K562 (cell line): ENCODE results near the gene PI4KA. TPM values are rescaled to one million over a fixed set of nuclear protein-coding genes. Genes with fewer than 3 reads are reported as not detected.

ENCODE experiments used
- CGGBP1 ChIP-seq: fragments of 250-450 bp; sonication (Bioruptor Pico); IDR thresholded peaks from 2 replicates; pipeline ENCODE4 v1.9.0; 2021; ENCODE audit warnings: mild to moderate bottlenecking
- CREM ChIP-seq: IDR thresholded peaks from 2 replicates; pipeline ENCODE4 v1.6.1; 2014; ENCODE audit warnings: antibody characterized with exemption, low read depth
- DACH1 ChIP-seq: fragments of 450-650 bp; IDR thresholded peaks from 2 replicates; pipeline ENCODE4 v1.6.1; 2018; ENCODE audit not compliant: partially characterized antibody
- FOSL1 ChIP-seq: fragments of 200-800 bp; sonication (Bioruptor generic); conservative IDR thresholded peaks from 2 replicates; pipeline ENCODE4 v1.6.1; 2016; ENCODE audit warnings: missing genetic modification characterization, missing compliant biosample characterization
- GABPB2 ChIP-seq: fragments of 250-450 bp; sonication (Bioruptor Pico); conservative IDR thresholded peaks from 2 replicates; pipeline ENCODE4 v1.5.1; 2021; ENCODE audit warnings: mild to moderate bottlenecking
- HMGXB4 ChIP-seq: sonication (generic); formaldehyde crosslinking; IDR thresholded peaks from 2 replicates; pipeline ENCODE4 v1.8.1; 2023; ENCODE audit warnings: mild to moderate bottlenecking, missing genetic modification reagents
- HSF4 ChIP-seq: fragments of 250-450 bp; sonication (Bioruptor Pico); IDR thresholded peaks from 2 replicates; pipeline ENCODE4 v2.1.2; 2022; ENCODE audit warnings: mild to moderate bottlenecking, moderate library complexity, borderline replicate concordance
- IFI16 ChIP-seq: fragments of 250-450 bp; sonication (Bioruptor Pico); IDR thresholded peaks from 2 replicates; pipeline ENCODE4 v2.1.2; 2022; ENCODE audit warnings: mild to moderate bottlenecking, inconsistent platforms
- KAT8 ChIP-seq: fragments of 450-650 bp; IDR thresholded peaks from 2 replicates; pipeline ENCODE4 v1.6.1; 2016; ENCODE audit warnings: low read depth, mild to moderate bottlenecking
- MTA2 ChIP-seq: fragments of 450-650 bp; IDR thresholded peaks from 2 replicates; pipeline ENCODE4 v1.6.1; 2016; ENCODE audit warnings: low read depth
- MTA3 ChIP-seq: fragments of 450-650 bp; formaldehyde crosslinking; IDR thresholded peaks from 2 replicates; pipeline ENCODE4 v1.6.1; 2017; ENCODE audit warnings: mild to moderate bottlenecking, borderline replicate concordance
- NFXL1 ChIP-seq: fragments of 450-650 bp; formaldehyde crosslinking; IDR thresholded peaks from 2 replicates; pipeline ENCODE4 v1.4.0; 2021; ENCODE audit warnings: mild to moderate bottlenecking
- RAD51 ChIP-seq: fragments of 450-650 bp; IDR thresholded peaks from 2 replicates; pipeline ENCODE4 v1.7.1; 2016; ENCODE audit warnings: low read depth, mild to moderate bottlenecking, borderline replicate concordance
- REST ChIP-seq, 2 experiments: fragments of 450-650 bp; formaldehyde crosslinking in 1 of 2; IDR thresholded peaks; 2 replicates each; pipeline versions ENCODE4 v1.4.0 to v1.6.1; 2014 to 2020; ENCODE audit warnings: mild to moderate bottlenecking in 2 of 2, borderline replicate concordance in 1 of 2, low read depth in 1 of 2
- SNIP1 ChIP-seq: fragments of 450-650 bp; IDR thresholded peaks from 2 replicates; pipeline ENCODE4 v1.7.1; 2017; ENCODE audit warnings: low read depth, mild to moderate bottlenecking
- STAG1 ChIP-seq: sonication (generic); formaldehyde crosslinking; IDR thresholded peaks from 2 replicates; pipeline ENCODE4 v1.5.0; 2020; ENCODE audit warnings: missing genetic modification reagents, borderline replicate concordance
- ZNF174 ChIP-seq: fragments of 250-450 bp; sonication (Bioruptor Pico); IDR thresholded peaks from 2 replicates; pipeline ENCODE4 v1.4.0; 2020; ENCODE audit warnings: mild to moderate bottlenecking
- ZNF239 ChIP-seq: fragments of 250-450 bp; sonication (Bioruptor Pico); IDR thresholded peaks from 2 replicates; pipeline ENCODE4 v1.4.0; 2020; ENCODE audit warnings: mild to moderate bottlenecking
- ZNF75A ChIP-seq: fragments of 450-650 bp; formaldehyde crosslinking; IDR thresholded peaks from 2 replicates; pipeline ENCODE4 v1.4.0; 2020; ENCODE audit warnings: mild to moderate bottlenecking
- ZSCAN29 ChIP-seq: fragments of 450-650 bp; IDR thresholded peaks from 2 replicates; pipeline ENCODE4 v1.6.1; 2017
- polyA plus RNA-seq, 8 experiments: library from polyadenylated mRNA; depleted of rRNA in 4 of 8; stranded (reverse) in 5 of 8; unstranded in 3 of 8; fragments of >200 nt; fragmentation: Nextera tagmentation in 2 of 8; fragmentation: Illumina TruSeq in 1 of 8; extraction: Ambion mirVana in 2 of 8; extraction: Trizol in 1 of 8; gene quantifications; 2 replicates each; pipeline versions ENCODE4 v1.2.1 to v1.2.3, GENCODE V29; 2011 to 2014; ENCODE audit warnings: inconsistent platforms in 1 of 8, missing spikeins in 1 of 8
- total RNA-seq, 7 experiments: library from RNA; depleted of rRNA in 6 of 7; stranded (reverse); fragments of >200 nt in 6 of 7; fragmentation: Illumina TruSeq in 2 of 7; extraction: Trizol in 2 of 7; gene quantifications; 2 replicates each; pipeline versions ENCODE4 v1.2.1 to v1.2.3, GENCODE V29; 2011 to 2021; ENCODE audit warnings: low replicate concordance in 1 of 7

The PI4KA gene
- total and polyA plus RNA-seq, 9 of the 15 experiments (the other 6 are each of a cell fraction or from before 2014, with no cell fraction given), result 7.3 to 187 (median 84.7) TPM

GRCh38 chr22:20840646-20841371 is 17.8 kb downstream of the PI4KA start (continued):
- peak; percentile 64 for TF ChIP-seq REST (IDR thresholded peaks at IDR 0.05; ENCODE audit: borderline replicate concordance)
- peak; percentile 46; the same call in 1 of the 2 replicates for TF ChIP-seq REST (CRISPR knock-in tag; IDR thresholded peaks at IDR 0.05; ENCODE audit: low read depth)
- TF ChIP-seq KAT8, result no peak
- no peak; the same call in 1 of the 2 replicates for TF ChIP-seq IFI16 (CRISPR knock-in tag)
- TF ChIP-seq DACH1, result no peak
- TF ChIP-seq STAG1 (CRISPR knock-in tag), result no peak
- no peak for TF ChIP-seq MTA3
- TF ChIP-seq NFXL1 (CRISPR knock-in tag), result peak; percentile 11; the same call in 1 of the 2 replicates
- TF ChIP-seq HMGXB4 (CRISPR knock-in tag), result no peak
- no peak for TF ChIP-seq ZNF75A
- TF ChIP-seq GABPB2 (CRISPR knock-in tag), result no peak
- TF ChIP-seq FOSL1 (tag), result no peak
- no peak for TF ChIP-seq RAD51
- no peak; the same call in 1 of the 2 replicates for TF ChIP-seq MTA2
- no peak for TF ChIP-seq ZSCAN29
- no peak for TF ChIP-seq SNIP1
- TF ChIP-seq HSF4 (CRISPR knock-in tag), result no peak
- TF ChIP-seq CREM, result 0 out of 2 replicates have a peak, but pooled peaks have one; percentile 45
- peak; percentile 67; the same call in 1 of the 2 replicates for TF ChIP-seq ZNF239 (CRISPR knock-in tag)
- TF ChIP-seq ZNF174, result no peak
- TF ChIP-seq CGGBP1 (CRISPR knock-in tag), result no peak
